Measurements from ENCODE around the gene DESI2. TPM values are rescaled to one million over a fixed set of nuclear protein-coding genes. Genes with fewer than 3 reads are reported as not detected.

Gene DESI2
- polyA plus RNA-seq, 1 of the 3 experiments (the other 2 are of a cell fraction) = 14.0 TPM

DNA sequence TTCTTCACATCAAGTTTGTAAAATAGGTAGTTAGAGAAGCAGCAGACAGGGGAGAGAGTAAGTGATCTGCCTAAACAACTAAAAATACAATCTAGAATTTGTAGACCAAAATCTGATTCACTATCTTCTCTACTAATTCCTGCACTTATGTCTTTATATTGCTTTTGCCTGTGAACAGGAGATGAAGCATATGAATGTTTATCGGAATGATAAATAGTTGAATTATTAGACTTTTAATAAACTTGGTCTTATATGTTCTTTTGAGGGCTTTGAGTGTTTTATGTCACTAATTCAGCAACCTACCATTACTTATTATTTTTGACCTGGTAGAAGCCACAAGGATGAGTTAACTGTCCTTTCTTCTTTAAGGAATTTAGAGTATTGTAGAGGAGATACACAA is 2.3 kb downstream of the DESI2 start (continued):
- TF ChIP-seq NRF1 (IDR thresholded peaks at IDR 0.05; ENCODE audit: low read depth, low read length) = no peak

DNA sequence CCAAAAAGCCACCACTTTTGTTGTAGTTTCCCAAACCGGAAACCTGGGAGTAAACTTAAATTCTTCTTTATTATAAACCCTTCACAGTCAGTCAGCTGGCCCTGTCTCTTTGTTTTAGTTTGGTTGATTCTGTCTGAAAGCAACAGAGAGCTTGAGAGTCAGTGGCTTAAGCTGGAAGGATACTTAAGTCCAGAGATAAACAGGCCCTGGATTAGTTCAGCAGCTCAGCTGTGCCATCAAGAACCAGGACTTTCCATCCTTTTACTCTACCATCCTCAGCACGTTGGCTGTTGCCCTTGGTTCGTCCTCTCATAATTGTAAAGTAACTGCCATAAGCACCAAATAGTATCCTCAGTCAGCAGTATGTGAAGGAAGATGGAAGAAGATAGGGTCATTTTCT is 4.5 kb downstream of the DESI2 start:
- Histone ChIP-seq H4K20me1 (ENCODE audit: insufficient read depth) (peaks cover 19% of the 10 kb centered on the region; the same call in 1 of the 2 replicates), H3K9me3 (no peaks in the 10 kb centered on the region), H3K79me2 (ENCODE audit: insufficient read depth) (peaks cover 92% of the 10 kb centered on the region), H3K4me2 (no peak overlapping the region), H2AFZ (ENCODE audit: low read depth) (no peak overlapping the region), H3K4me3 (ENCODE audit: low read depth in 2 of 2, low read length in 1 of 2) (no peak overlapping the region), H3K27ac (ENCODE audit: low read depth in 2 of 2, low read length in 1 of 2) (no peak overlapping the region), H3K36me3 (replicated peaks in 1 of 2; ENCODE audit: control insufficient read depth in 1 of 2, insufficient read depth in 2 of 2, low read length in 1 of 2) (peaks cover 19 to 31% of the 10 kb centered on the region in 2 experiments), H3K9me2 (no peaks in the 10 kb centered on the region), H3K27me3 (ENCODE audit: insufficient read depth) (no peaks in the 10 kb centered on the region), H3K4me1 (ENCODE audit: control insufficient read depth in 1 of 2, insufficient read depth in 2 of 2, low read depth in 1 of 2, low read length in 1 of 2) (peaks cover 15 to 16% of the 10 kb centered on the region in 2 experiments; a peak in 3 of 4 replicates), H3K9ac (no peak overlapping the region), H3F3A (replicated peaks; ENCODE audit: insufficient read depth) (no peaks in the 10 kb centered on the region)
- no peak for DNase-seq
- ChIA-PET CTCF (no interaction called here), POLR2A (no interaction called here)
- 95% methylated on average over 3 of the region's 3 CpGs for WGBS (ENCODE audit: low lambda C conversion rate)
- TF ChIP-seq POLR2AphosphoS5 (IDR thresholded peaks at IDR 0.05; ENCODE audit: low read depth, low read length) (no peak), TCF12 (IDR thresholded peaks at IDR 0.05) (no peak), RCOR1 (IDR thresholded peaks at IDR 0.05; ENCODE audit: low read length) (no peak), MEF2A (IDR thresholded peaks at IDR 0.05; ENCODE audit: borderline replicate concordance, low read depth) (no peak), CTCF (IDR thresholded peaks at IDR 0.05) (no peak), USF1 (IDR thresholded peaks at IDR 0.05; ENCODE audit: borderline replicate concordance, low read depth) (no peak), CHD2 (IDR thresholded peaks at IDR 0.05; ENCODE audit: low read length, partially characterized antibody) (no peak), YY1 (IDR thresholded peaks at IDR 0.05; ENCODE audit: low read depth) (no peak), TAF1 (IDR thresholded peaks at IDR 0.05; ENCODE audit: borderline replicate concordance, low read depth, low read length) (no peak), FOXM1 (IDR thresholded peaks at IDR 0.05; ENCODE audit: low read depth) (no peak), TEAD4 (IDR thresholded peaks at IDR 0.05; ENCODE audit: borderline replicate concordance, insufficient read depth) (no peak), ZBTB33 (IDR thresholded peaks at IDR 0.05; ENCODE audit: borderline replicate concordance, low read depth) (no peak), MAX (IDR thresholded peaks at IDR 0.05; ENCODE audit: low read depth) (no peak), NFIC (IDR thresholded peaks at IDR 0.05; ENCODE audit: borderline replicate concordance) (no peak), GATA2 (CRISPR knock-in tag; IDR thresholded peaks at IDR 0.05) (no peak), FOXJ3 (CRISPR knock-in tag; IDR thresholded peaks at IDR 0.05) (no peak)
